ENCODE data around the gene IWS1.

IWS1 gene

DNA sequence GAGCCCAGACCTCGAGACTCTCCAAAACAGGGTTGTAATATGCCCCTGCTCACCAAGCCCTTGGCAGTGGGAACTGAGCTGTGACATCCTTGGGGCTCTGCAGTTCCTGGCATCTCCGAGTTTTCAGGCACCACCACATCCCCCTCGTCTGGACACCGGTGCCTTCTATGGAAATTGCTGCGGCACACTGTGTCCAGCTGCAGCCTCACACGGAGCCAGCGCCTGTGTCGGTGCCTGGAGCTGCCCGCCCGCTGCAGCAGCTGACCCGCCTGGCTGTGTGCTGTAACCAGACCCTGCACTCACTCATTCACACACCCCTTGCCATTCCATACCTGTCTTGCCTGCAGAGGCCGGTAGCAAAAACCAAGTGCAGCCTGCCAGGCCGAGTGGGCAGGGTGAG lies 11.8 kb downstream of the IWS1 start:
- no CpG with 5 or more reads among the region's 13 CpGs for WGBS (ENCODE audit: insufficient coverage, insufficient read length)
- Histone ChIP-seq H3K27me3 (ENCODE audit: control insufficient read depth, insufficient read depth, low read length) (no peaks in the 10 kb centered on the region), H3K4me3 (ENCODE audit: low read length) (no peak overlapping the region), H3K27ac (ENCODE audit: low read length) (no peak overlapping the region), H3K9me3 (ENCODE audit: control insufficient read depth, insufficient read depth, low read length) (no peaks in the 10 kb centered on the region), H3K4me1 (ENCODE audit: control insufficient read depth, insufficient read depth, low read length) (peaks cover 10% of the 10 kb centered on the region), H3K36me3 (ENCODE audit: control insufficient read depth, insufficient read depth, low read length) (peaks cover 9% of the 10 kb centered on the region; the same call in 1 of the 2 replicates)
- no peak for DNase-seq (ENCODE audit: low read depth, low spot score)

DNA sequence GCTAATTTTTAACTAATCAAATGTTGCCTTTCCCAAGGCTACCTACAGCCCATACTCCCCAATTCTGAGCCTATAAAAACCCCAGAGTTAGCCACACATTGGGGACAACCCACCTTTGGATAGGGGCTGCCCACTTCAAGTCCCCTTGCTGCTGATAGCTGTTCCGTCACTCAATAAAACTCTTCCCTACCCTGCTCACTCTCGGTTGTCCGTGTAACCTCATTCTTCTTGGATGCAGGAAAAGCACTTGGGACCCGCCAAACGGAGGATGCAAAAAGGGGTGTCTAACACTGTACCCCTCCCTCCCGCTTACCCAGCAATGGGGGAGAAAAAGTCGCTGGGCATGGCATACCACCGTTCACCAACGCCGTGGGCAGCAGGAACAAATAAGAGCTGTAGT lies 12.2 kb downstream of the IWS1 start:
- Histone ChIP-seq H3K27me3 (ENCODE audit: control insufficient read depth, insufficient read depth, low read length) (no peaks in the 10 kb centered on the region), H3K36me3 (ENCODE audit: control insufficient read depth, insufficient read depth, low read length) (peaks cover 9% of the 10 kb centered on the region; the same call in 1 of the 2 replicates), H3K4me3 (ENCODE audit: low read length) (no peak overlapping the region), H3K9me3 (ENCODE audit: control insufficient read depth, insufficient read depth, low read length) (no peaks in the 10 kb centered on the region), H3K4me1 (ENCODE audit: control insufficient read depth, insufficient read depth, low read length) (peaks cover 10% of the 10 kb centered on the region), H3K27ac (ENCODE audit: low read length) (no peak overlapping the region)
- no peak for DNase-seq (ENCODE audit: low read depth, low spot score)
- WGBS (ENCODE audit: insufficient coverage, insufficient read length): no CpG with 5 or more reads among the region's 10 CpGs

GRCh38 chr2:127512362-127512761 lies 13.9 kb downstream of the IWS1 start:
- Histone ChIP-seq H3K27me3 (ENCODE audit: control insufficient read depth, insufficient read depth, low read length) (no peaks in the 10 kb centered on the region), H3K9me3 (ENCODE audit: control insufficient read depth, insufficient read depth, low read length) (no peaks in the 10 kb centered on the region), H3K4me1 (ENCODE audit: control insufficient read depth, insufficient read depth, low read length) (peaks cover 10% of the 10 kb centered on the region), H3K36me3 (ENCODE audit: control insufficient read depth, insufficient read depth, low read length) (peaks cover 9% of the 10 kb centered on the region; the same call in 1 of the 2 replicates), H3K27ac (ENCODE audit: low read length) (no peak overlapping the region), H3K4me3 (ENCODE audit: low read length) (no peak overlapping the region)
- WGBS (ENCODE audit: insufficient coverage, insufficient read length): no CpG with 5 or more reads among the region's 4 CpGs
- DNase-seq (ENCODE audit: low read depth, low spot score): no peak

DNA sequence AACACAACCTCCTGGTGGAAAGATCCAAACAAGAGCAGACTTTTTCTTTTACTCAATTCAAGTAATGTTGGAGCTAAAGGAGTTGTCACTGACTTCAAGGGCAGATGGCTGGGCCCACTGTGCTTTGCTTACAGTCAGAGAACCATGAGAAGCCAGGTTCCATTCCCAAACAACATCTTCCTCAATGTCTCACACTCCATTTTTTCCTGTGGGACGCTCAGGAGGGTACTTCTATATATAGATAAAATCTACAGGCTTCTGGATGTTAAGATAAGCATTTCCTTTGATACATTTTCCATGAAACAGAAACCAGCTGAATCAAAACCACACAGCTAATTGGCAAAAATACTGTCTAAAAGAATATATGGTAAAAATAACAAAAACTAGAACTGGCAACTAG lies 14.4 kb downstream of the IWS1 start:
- Histone ChIP-seq H3K4me3 (ENCODE audit: low read length) (no peak overlapping the region), H3K4me1 (ENCODE audit: control insufficient read depth, insufficient read depth, low read length) (peaks cover 10% of the 10 kb centered on the region), H3K9me3 (ENCODE audit: control insufficient read depth, insufficient read depth, low read length) (no peaks in the 10 kb centered on the region), H3K36me3 (ENCODE audit: control insufficient read depth, insufficient read depth, low read length) (peaks cover 9% of the 10 kb centered on the region; the same call in 1 of the 2 replicates), H3K27ac (ENCODE audit: low read length) (no peak overlapping the region), H3K27me3 (ENCODE audit: control insufficient read depth, insufficient read depth, low read length) (no peaks in the 10 kb centered on the region)
- WGBS (ENCODE audit: insufficient coverage, insufficient read length): no CpG with 5 or more reads among the region's 1 CpG
- no peak for DNase-seq (ENCODE audit: low read depth, low spot score)

DNA sequence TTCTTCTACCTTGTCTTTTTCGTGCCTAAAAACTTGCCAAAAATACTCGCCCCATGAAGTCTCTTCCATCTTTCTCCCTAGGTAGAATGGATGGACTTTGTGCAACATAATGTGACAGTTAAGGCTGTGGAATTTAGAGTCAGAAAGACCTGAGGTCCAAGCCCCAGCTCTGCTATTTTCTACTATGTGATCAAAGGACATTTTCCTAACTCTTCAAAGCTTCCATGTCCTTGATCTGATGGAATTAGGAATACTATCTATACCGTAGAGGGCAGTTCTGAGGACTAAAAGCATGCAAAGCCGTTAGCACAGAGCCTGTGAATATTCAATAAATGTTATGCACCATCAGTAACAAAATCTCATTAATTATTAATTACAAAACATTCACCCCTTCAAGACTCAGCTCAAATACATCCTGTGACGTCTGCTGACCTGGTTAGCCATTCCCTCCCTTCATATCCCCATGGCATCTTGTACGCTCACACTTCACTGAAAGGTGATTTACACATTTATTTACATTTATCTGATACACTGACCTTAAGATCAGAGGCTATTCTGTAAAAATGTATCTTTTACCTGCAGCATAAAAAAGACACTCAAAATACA lies 15.1 kb downstream of the IWS1 start:
- Histone ChIP-seq H3K4me3 (ENCODE audit: low read length) (no peak overlapping the region), H3K27me3 (ENCODE audit: control insufficient read depth, insufficient read depth, low read length) (no peaks in the 10 kb centered on the region), H3K27ac (ENCODE audit: low read length) (no peak overlapping the region), H3K36me3 (ENCODE audit: control insufficient read depth, insufficient read depth, low read length) (peaks cover 9% of the 10 kb centered on the region; the same call in 1 of the 2 replicates), H3K9me3 (ENCODE audit: control insufficient read depth, insufficient read depth, low read length) (no peaks in the 10 kb centered on the region), H3K4me1 (ENCODE audit: control insufficient read depth, insufficient read depth, low read length) (peaks cover 10% of the 10 kb centered on the region)
- no peak for DNase-seq (ENCODE audit: low read depth, low spot score)
- WGBS (ENCODE audit: insufficient coverage, insufficient read length): no CpG with 5 or more reads among the region's 6 CpGs

DNA sequence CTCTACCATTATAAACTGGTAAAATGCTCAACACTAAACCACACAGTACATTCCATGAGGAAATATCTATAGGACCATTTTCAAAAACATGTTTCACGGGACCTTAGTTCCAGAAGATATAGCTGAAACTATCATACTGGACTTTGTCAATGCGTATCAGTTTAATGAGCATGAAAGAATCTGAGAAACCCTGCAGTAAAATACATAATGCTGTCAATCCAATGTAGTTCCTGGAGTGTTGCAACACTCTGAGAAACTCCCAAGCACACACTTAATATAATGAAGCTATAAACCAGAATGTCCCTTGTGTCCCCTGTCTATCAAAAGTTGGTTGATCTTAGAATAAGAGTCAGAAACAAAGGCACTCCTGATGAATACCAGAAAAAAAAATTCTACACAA lies 16.2 kb downstream of the IWS1 start:
- WGBS (ENCODE audit: insufficient coverage, insufficient read length): no CpG with 5 or more reads among the region's 2 CpGs
- no peak for DNase-seq (ENCODE audit: low read depth, low spot score)
- Histone ChIP-seq H3K4me3 (ENCODE audit: low read length) (no peak overlapping the region), H3K27ac (ENCODE audit: low read length) (no peak overlapping the region), H3K4me1 (ENCODE audit: control insufficient read depth, insufficient read depth, low read length) (peaks cover 6% of the 10 kb centered on the region; the same call in 1 of the 2 replicates), H3K27me3 (ENCODE audit: control insufficient read depth, insufficient read depth, low read length) (no peaks in the 10 kb centered on the region), H3K9me3 (ENCODE audit: control insufficient read depth, insufficient read depth, low read length) (no peaks in the 10 kb centered on the region), H3K36me3 (ENCODE audit: control insufficient read depth, insufficient read depth, low read length) (peaks cover 7% of the 10 kb centered on the region; the same call in 1 of the 2 replicates)

- Histone ChIP-seq H3K4me1 (ENCODE audit: control insufficient read depth, insufficient read depth, low read length) (no peaks in the 10 kb centered on the region), H3K27ac (ENCODE audit: low read length) (no peak overlapping the region), H3K4me3 (ENCODE audit: low read length) (no peak overlapping the region), H3K27me3 (ENCODE audit: control insufficient read depth, insufficient read depth, low read length) (no peaks in the 10 kb centered on the region), H3K9me3 (ENCODE audit: control insufficient read depth, insufficient read depth, low read length) (no peaks in the 10 kb centered on the region), H3K36me3 (ENCODE audit: control insufficient read depth, insufficient read depth, low read length) (peaks cover 4% of the 10 kb centered on the region; the same call in 1 of the 2 replicates)
- no CpG with 5 or more reads among the region's 3 CpGs for WGBS (ENCODE audit: insufficient coverage, insufficient read length)
- DNase-seq (ENCODE audit: low read depth, low spot score): no peak
Observed at GRCh38 chr2:127508631-127509034, 17.7 kb downstream of the IWS1 start.

DNA sequence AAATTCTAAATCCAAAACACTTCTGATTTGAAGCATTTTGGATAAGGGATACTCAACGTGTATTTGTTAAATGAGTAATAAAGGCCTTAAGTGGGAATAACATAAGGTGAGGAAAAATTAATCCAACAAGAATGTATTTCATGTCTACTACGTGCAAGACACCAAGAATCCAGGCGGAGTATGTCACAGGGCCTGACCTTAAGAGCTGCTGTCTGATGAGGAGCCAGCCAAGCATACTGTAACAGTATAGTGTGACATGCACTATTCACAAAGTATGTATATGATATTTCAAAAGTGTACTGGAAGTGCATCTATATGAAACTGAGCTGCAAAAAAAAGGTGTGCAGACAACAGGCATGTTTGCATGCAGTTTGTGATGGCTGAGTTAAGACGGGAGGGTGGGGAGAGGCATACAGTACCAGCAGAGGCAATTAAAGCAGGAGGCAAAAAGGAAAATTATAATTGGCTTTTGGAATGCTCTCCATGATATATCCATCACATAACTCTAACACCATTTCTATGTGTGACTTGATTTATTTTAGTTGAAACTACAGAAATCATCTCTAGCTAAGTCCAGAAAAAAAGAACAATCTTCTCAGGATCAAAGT lies 18.2 kb downstream of the IWS1 start:
- Histone ChIP-seq H3K36me3 (ENCODE audit: control insufficient read depth, insufficient read depth, low read length) (peaks cover 5% of the 10 kb centered on the region; the same call in 1 of the 2 replicates), H3K4me3 (ENCODE audit: low read length) (no peak overlapping the region), H3K27me3 (ENCODE audit: control insufficient read depth, insufficient read depth, low read length) (no peaks in the 10 kb centered on the region), H3K9me3 (ENCODE audit: control insufficient read depth, insufficient read depth, low read length) (no peaks in the 10 kb centered on the region), H3K27ac (ENCODE audit: low read length) (no peak overlapping the region), H3K4me1 (ENCODE audit: control insufficient read depth, insufficient read depth, low read length) (no peaks in the 10 kb centered on the region)
- DNase-seq (ENCODE audit: low read depth, low spot score): no peak
- WGBS (ENCODE audit: insufficient coverage, insufficient read length): no CpG with 5 or more reads among the region's 4 CpGs

DNA sequence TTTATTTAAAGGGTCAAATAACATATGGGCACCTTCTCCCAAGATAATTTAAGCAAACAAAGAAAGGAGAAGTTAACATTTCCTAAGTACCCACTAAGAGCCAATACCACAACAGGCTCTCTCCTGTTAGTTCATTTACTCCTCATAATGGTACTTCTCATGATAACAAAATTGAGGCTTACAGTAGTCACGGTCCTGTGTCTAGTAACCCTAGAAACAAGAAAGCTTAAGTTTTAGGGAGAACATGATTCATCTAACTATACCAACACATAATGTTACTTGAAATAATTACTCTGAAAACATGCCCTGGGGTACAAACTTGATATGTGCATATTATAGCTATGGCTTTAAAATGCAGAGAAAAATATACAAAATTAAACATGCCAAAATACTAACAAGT lies 19.8 kb downstream of the IWS1 start:
- peaks cover 8% of the 10 kb centered on the region; the same call in 1 of the 2 replicates for H3K36me3 ChIP-seq (ENCODE audit: control insufficient read depth, insufficient read depth, low read length)
- H3K9me3 ChIP-seq (ENCODE audit: control insufficient read depth, insufficient read depth, low read length): no peaks in the 10 kb centered on the region
- no peak overlapping the region for H3K27ac ChIP-seq (ENCODE audit: low read length)
- H3K4me3 ChIP-seq (ENCODE audit: low read length): no peak overlapping the region
- no CpG with 5 or more reads among the region's 1 CpG for WGBS (ENCODE audit: insufficient coverage, insufficient read length)
- no peaks in the 10 kb centered on the region for H3K27me3 ChIP-seq (ENCODE audit: control insufficient read depth, insufficient read depth, low read length)
- no peak for DNase-seq (ENCODE audit: low read depth, low spot score)
- H3K4me1 ChIP-seq (ENCODE audit: control insufficient read depth, insufficient read depth, low read length): no peaks in the 10 kb centered on the region

- H3K27ac ChIP-seq (ENCODE audit: low read length): no peak overlapping the region
- no peak overlapping the region for H3K4me3 ChIP-seq (ENCODE audit: low read length)
- WGBS (ENCODE audit: insufficient coverage, insufficient read length): 100% methylated on average over 1 of the region's 11 CpGs
- H3K9me3 ChIP-seq (ENCODE audit: control insufficient read depth, insufficient read depth, low read length): no peaks in the 10 kb centered on the region
- no peak for DNase-seq (ENCODE audit: low read depth, low spot score)
- no peaks in the 10 kb centered on the region for H3K27me3 ChIP-seq (ENCODE audit: control insufficient read depth, insufficient read depth, low read length)
- peaks cover 8% of the 10 kb centered on the region; the same call in 1 of the 2 replicates for H3K36me3 ChIP-seq (ENCODE audit: control insufficient read depth, insufficient read depth, low read length)
- no peaks in the 10 kb centered on the region for H3K4me1 ChIP-seq (ENCODE audit: control insufficient read depth, insufficient read depth, low read length)
Observed at GRCh38 chr2:127504552-127505430, 21.5 kb downstream of the IWS1 start.

Data from iPS DF 6.9 (cell line).